Keratinocyte (primary cell): ENCODE data around the gene SZT2. TPM values are rescaled to one million over a fixed set of nuclear protein-coding genes. Genes with fewer than 3 reads are reported as not detected.

Source experiments
- DNase-seq: peaks from one replicate; pipeline ENCODE4 v3.0.0-alpha.2; 2011; ENCODE audit warnings: low read depth, missing footprints, low spot score
- FAIRE-seq: peaks from 2 replicates; lab custom pipeline; 2011; peaks lifted over from hg19 to GRCh38; lab: Jason Lieb, UNC
- H2AFZ ChIP-seq: 2 replicates; pipeline ENCODE4 v1.6.0; 2012; ENCODE audit warnings: low read length, control low read depth, inconsistent platforms; ENCODE audit not compliant: control insufficient read depth
- H3K27ac ChIP-seq: 2 replicates; pipeline ENCODE4 v1.5.1; 2011; ENCODE audit warnings: low read length; ENCODE audit not compliant: control insufficient read depth, insufficient read depth
- H3K27me3 ChIP-seq: 3 replicates; pipeline ENCODE4 v1.6.0; 2011; ENCODE audit warnings: low read length; ENCODE audit not compliant: control insufficient read depth, insufficient read depth; ENCODE audit errors: extremely low read depth
- H3K36me3 ChIP-seq, 2 experiments: 2 replicates in 1 of 2; 3 replicates in 1 of 2; pipeline ENCODE4 v1.5.1; 2011; ENCODE audit warnings: low read length in 2 of 2, mild to moderate bottlenecking in 1 of 2; ENCODE audit not compliant: control insufficient read depth in 2 of 2, insufficient read depth in 2 of 2; ENCODE audit errors: extremely low read depth in 1 of 2
- H3K4me1 ChIP-seq: 3 replicates; pipeline ENCODE4 v1.5.1; 2011; ENCODE audit warnings: low read length; ENCODE audit not compliant: control insufficient read depth, insufficient read depth; ENCODE audit errors: extremely low read depth
- H3K4me2 ChIP-seq: 3 replicates; pipeline ENCODE4 v1.6.0; 2011; ENCODE audit warnings: low read depth, low read length; ENCODE audit not compliant: control insufficient read depth, insufficient read depth; ENCODE audit errors: extremely low read depth
- H3K4me3 ChIP-seq, 3 experiments: fragments of 200-600 bp in 1 of 3; sonication (generic) in 1 of 3; 2 replicates in 2 of 3; 3 replicates in 1 of 3; pipeline ENCODE4 v1.5.1; 2011 to 2016; ENCODE audit warnings: low read length in 3 of 3, mild to moderate bottlenecking in 3 of 3, control low read depth in 2 of 3, inconsistent platforms in 1 of 3, low read depth in 1 of 3, mixed read lengths in 1 of 3, mixed run types in 1 of 3, moderate library complexity in 1 of 3; ENCODE audit not compliant: control insufficient read depth in 2 of 3, insufficient read depth in 2 of 3; ENCODE audit errors: extremely low read depth in 1 of 3
- H3K79me2 ChIP-seq: 2 replicates; pipeline ENCODE4 v1.6.0; 2012; ENCODE audit warnings: low read length; ENCODE audit not compliant: control insufficient read depth, insufficient read depth
- H3K9ac ChIP-seq: 3 replicates; pipeline ENCODE4 v1.6.0; 2011; ENCODE audit warnings: low read length; ENCODE audit not compliant: control insufficient read depth, insufficient read depth; ENCODE audit errors: extremely low read depth
- H3K9me1 ChIP-seq: 3 replicates; pipeline ENCODE4 v1.6.0; 2011; ENCODE audit warnings: low read length; ENCODE audit not compliant: control insufficient read depth, insufficient read depth; ENCODE audit errors: extremely low read depth
- H3K9me3 ChIP-seq: 2 replicates; pipeline ENCODE4 v1.5.1; 2012; ENCODE audit warnings: low read depth, low read length; ENCODE audit not compliant: control insufficient read depth
- H4K20me1 ChIP-seq: 3 replicates; pipeline ENCODE4 v1.6.0; 2011; ENCODE audit warnings: low read length; ENCODE audit not compliant: control insufficient read depth, insufficient read depth; ENCODE audit errors: extremely low read depth
- EZH2 ChIP-seq: IDR thresholded peaks from one replicate; pipeline ENCODE4 v1.6.1; 2012; ENCODE audit warnings: inconsistent platforms, mild to moderate bottlenecking, low read length, moderate library complexity
- dilution Hi-C: fragments of 300-500 bp; cut with MboI; formaldehyde crosslinking; loops from one replicate; pipeline ENCODE4 v1.7.0; 2020; ENCODE audit warnings: low sequenced_read_pairs; ENCODE audit not compliant: extremely low pct_ligation_motif_present
- polyA plus RNA-seq, 5 experiments: library from polyadenylated mRNA; depleted of rRNA in 3 of 5; stranded (reverse) in 3 of 5; stranded (forward) in 1 of 5; unstranded in 1 of 5; fragments of >200 nt; gene quantifications; 1 replicate in 1 of 5; 2 replicates in 3 of 5; 3 replicates in 1 of 5; pipeline versions ENCODE4 v1.2.1 to v1.2.3, GENCODE V29; 2011 to 2012; ENCODE audit warnings: missing spikeins in 2 of 5, low read depth in 1 of 5, low replicate concordance in 1 of 5
- TF ChIP-seq, protein P1 (sequence below), 3 experiments: IDR thresholded peaks in 1 of 3; conservative IDR thresholded peaks in 1 of 3; optimal IDR thresholded peaks in 1 of 3; 2 replicates in 2 of 3; 3 replicates in 1 of 3; pipeline versions ENCODE3 to v1.5.1; 2011; ENCODE audit warnings: low read length in 3 of 3, mild to moderate bottlenecking in 3 of 3, moderate library complexity in 2 of 3, control low read depth in 1 of 3, inconsistent platforms in 1 of 3; ENCODE audit not compliant: insufficient read depth in 2 of 3; ENCODE audit errors: extremely low read depth in 1 of 3

The SZT2 gene
- polyA plus RNA-seq, 1 donor (not counting 4 experiments of a cell fraction or from before 2014, with no cell fraction given): 6.1 TPM

DNA sequence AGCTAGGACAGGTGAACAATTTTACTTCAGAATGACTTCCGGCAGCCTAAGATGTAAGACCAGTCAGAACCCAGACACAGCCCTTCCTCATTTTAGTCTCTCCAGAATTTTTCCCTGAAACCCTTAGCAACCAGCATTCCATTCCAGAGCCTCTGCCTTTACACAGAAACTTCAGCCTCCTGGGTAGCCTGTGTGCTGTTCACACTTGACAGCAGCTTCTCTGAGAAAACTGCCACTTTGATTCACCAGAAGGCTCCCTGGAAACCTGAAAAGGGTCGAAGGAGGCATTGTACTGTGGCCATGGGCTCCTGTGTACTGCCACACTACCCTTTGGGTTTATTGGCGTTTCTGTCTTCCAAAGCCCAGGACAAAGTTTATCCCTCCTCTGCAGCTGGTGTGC, 46.7 kb downstream of the SZT2 start:
- Histone ChIP-seq H3K27me3 (no peaks in the 10 kb centered on the region), H2AFZ (no peak overlapping the region), H4K20me1 (peaks cover 2% of the 10 kb centered on the region), H3K27ac (no peak overlapping the region), H3K9me1 (no peaks in the 10 kb centered on the region), H3K36me3 (peaks cover 44 to 45% of the 10 kb centered on the region in 2 experiments), H3K4me1 (no peaks in the 10 kb centered on the region), H3K79me2 (no peaks in the 10 kb centered on the region), H3K9ac (no peak overlapping the region), H3K4me3 (no peak overlapping the region), H3K4me2 (no peak overlapping the region), H3K9me3 (no peaks in the 10 kb centered on the region)
- no peak for DNase-seq
- no peak for TF ChIP-seq EZH2
- TF ChIP-seq, protein P1, sequence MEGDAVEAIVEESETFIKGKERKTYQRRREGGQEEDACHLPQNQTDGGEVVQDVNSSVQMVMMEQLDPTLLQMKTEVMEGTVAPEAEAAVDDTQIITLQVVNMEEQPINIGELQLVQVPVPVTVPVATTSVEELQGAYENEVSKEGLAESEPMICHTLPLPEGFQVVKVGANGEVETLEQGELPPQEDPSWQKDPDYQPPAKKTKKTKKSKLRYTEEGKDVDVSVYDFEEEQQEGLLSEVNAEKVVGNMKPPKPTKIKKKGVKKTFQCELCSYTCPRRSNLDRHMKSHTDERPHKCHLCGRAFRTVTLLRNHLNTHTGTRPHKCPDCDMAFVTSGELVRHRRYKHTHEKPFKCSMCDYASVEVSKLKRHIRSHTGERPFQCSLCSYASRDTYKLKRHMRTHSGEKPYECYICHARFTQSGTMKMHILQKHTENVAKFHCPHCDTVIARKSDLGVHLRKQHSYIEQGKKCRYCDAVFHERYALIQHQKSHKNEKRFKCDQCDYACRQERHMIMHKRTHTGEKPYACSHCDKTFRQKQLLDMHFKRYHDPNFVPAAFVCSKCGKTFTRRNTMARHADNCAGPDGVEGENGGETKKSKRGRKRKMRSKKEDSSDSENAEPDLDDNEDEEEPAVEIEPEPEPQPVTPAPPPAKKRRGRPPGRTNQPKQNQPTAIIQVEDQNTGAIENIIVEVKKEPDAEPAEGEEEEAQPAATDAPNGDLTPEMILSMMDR (optimal IDR thresholded peaks at IDR 0.05 in 1 of 3, IDR thresholded peaks at IDR 0.05 in 1 of 3, conservative IDR thresholded peaks at IDR 0.05 in 1 of 3; ENCODE audit: extremely low read depth in 1 of 3, insufficient read depth in 2 of 3, low read length in 3 of 3): no peak
- FAIRE-seq: no peak
- dilution Hi-C loops: no loop called here

DNA sequence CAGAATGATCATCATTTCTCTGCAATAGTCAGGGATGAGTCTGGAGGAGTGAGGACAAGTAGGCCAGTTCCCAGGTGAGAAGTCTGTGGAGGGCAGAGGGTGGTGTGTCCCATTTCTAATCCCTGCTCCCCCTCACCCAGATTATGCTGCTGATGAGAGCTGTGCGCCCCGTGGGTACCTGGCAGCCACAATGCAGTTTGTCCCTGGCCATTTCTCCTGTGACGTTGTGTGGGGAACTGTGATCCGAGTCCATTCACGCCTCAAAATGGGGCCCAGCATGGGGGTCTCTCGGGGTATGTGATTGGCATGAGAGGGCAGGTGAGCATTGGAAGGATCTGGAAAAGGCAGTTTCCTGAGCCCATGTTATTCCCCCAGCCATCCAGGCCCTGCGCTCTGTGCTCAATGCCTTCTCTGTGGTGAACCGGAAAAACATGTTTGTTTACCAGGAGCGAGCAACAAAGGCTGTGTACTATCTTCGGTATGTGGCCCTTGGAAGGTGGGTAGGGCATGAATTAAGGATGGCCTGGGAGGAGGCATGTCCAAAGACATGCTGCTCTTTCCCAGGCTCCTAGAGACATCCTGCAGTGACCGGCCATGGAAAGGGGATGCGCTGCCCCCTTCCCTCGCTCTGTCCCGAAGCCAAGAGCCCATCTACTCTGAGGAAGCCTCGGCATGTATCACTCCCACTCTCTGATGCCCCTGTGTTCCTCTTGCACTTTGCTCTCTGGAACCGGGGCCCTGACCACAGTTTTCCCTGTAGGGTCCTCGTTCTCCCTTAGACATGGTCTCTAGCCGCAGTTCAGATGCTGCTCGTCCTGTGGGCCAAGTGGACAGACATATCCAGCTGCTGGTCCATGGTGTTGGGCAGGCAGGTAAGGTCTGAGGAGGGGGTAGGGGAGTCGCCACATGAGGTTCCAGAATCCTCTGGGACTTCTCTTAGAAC, 47.6 kb downstream of the SZT2 start:
- no peaks in the 10 kb centered on the region for H3K27me3 ChIP-seq
- FAIRE-seq (no peak), DNase-seq (no peak)
- H3K9me1 ChIP-seq: no peaks in the 10 kb centered on the region
- H3K27ac ChIP-seq: no peak overlapping the region
- H3K9me3 ChIP-seq: no peaks in the 10 kb centered on the region
- no peak for TF ChIP-seq EZH2
- TF ChIP-seq, protein P1 (optimal IDR thresholded peaks at IDR 0.05 in 1 of 3, IDR thresholded peaks at IDR 0.05 in 1 of 3, conservative IDR thresholded peaks at IDR 0.05 in 1 of 3; ENCODE audit: extremely low read depth in 1 of 3, insufficient read depth in 2 of 3, low read length in 3 of 3): no peak
- H3K4me3 ChIP-seq: no peak overlapping the region
- H3K36me3 ChIP-seq: peaks cover 38 to 40% of the 10 kb centered on the region in 2 experiments
- H3K9ac ChIP-seq: no peak overlapping the region
- H4K20me1 ChIP-seq: no peaks in the 10 kb centered on the region
- dilution Hi-C loops: no loop called here
- H2AFZ ChIP-seq: no peak overlapping the region
- no peaks in the 10 kb centered on the region for H3K4me1 ChIP-seq
- H3K4me2 ChIP-seq: no peak overlapping the region
- H3K79me2 ChIP-seq: no peaks in the 10 kb centered on the region
